HEK293T (cell line): ENCODE results near the gene MITF.

Experiments used
- ARNT ChIP-seq: fragments of 450-650 bp; IDR thresholded peaks from 2 replicates; pipeline ENCODE4 v1.6.1; 2017; ENCODE audit warnings: mild to moderate bottlenecking
- BHLHE40 ChIP-seq: fragments of 450-650 bp; IDR thresholded peaks from 2 replicates; pipeline ENCODE4 v1.6.1; 2016; ENCODE audit warnings: mild to moderate bottlenecking, moderate library complexity, borderline replicate concordance
- FOXA1 ChIP-seq: fragments of 450-650 bp; IDR thresholded peaks from 2 replicates; pipeline ENCODE4 v1.6.1; 2016; ENCODE audit warnings: mild to moderate bottlenecking
- TARDBP ChIP-seq: fragments of 450-650 bp; IDR thresholded peaks from 2 replicates; pipeline ENCODE4 v1.6.1; 2016

- TF ChIP-seq TARDBP (no peak), BHLHE40 (no peak), FOXA1 (no peak), ARNT (no peak)
Observed at GRCh38 chr3:69915726-69916125, 176.5 kb downstream of the MITF start.
